Upper lobe of left lung (tissue), 6 donors: ENCODE data around the gene ACOT8. TPM values are rescaled to one million over a fixed set of nuclear protein-coding genes. Genes with fewer than 3 reads are reported as not detected.
"Not testable (repeated sequence)": the region's sequence is repeated elsewhere in the genome, so short reads cannot be mapped to it uniquely, and the experiment has no call there.

Experiments
- ATAC-seq, 2 donors: fragments of 200-7000 bp; cut with Tn5 transposase; one replicate each; pipeline ENCODE4 v1.9.1; 2022; ENCODE audit warnings: mild to moderate bottlenecking in 2 of 2, moderate library complexity in 2 of 2; ENCODE audit not compliant: low FRiP score in 2 of 2
- DNase-seq, 2 donors: peaks; one replicate each; pipeline ENCODE4 v3.0.0-alpha.2; 2019 to 2020
- H3K27ac ChIP-seq, 4 donors: fragments of 200-600 bp; sonication (generic); one replicate each; pipeline ENCODE4 v1.5.1; 2016 to 2019
- H3K27me3 ChIP-seq, 4 donors: fragments of 200-600 bp; sonication (generic); one replicate each; pipeline ENCODE4 v1.5.1; 2017 to 2019
- H3K36me3 ChIP-seq, 4 donors: fragments of 200-600 bp; sonication (generic); one replicate each; pipeline ENCODE4 v1.5.1; 2016 to 2019
- H3K4me1 ChIP-seq, 4 donors: fragments of 200-600 bp; sonication (generic); one replicate each; pipeline ENCODE4 v1.5.1; 2018 to 2019
- H3K4me3 ChIP-seq, 4 donors: fragments of 200-600 bp; sonication (generic); one replicate each; pipeline ENCODE4 v1.5.1; 2017 to 2019; ENCODE audit warnings: mild to moderate bottlenecking in 2 of 4, moderate library complexity in 1 of 4
- H3K9me3 ChIP-seq, 4 donors: fragments of 200-600 bp; sonication (generic); one replicate each; pipeline ENCODE4 v1.5.1; 2018 to 2019
- EP300 ChIP-seq, 4 donors: sonication (generic); formaldehyde crosslinking; IDR thresholded peaks; one replicate each; pipeline ENCODE4 v1.5.1; 2017; ENCODE audit warnings: antibody characterized with exemption in 4 of 4, control low read depth in 2 of 4
- POLR2A ChIP-seq, 4 donors: fragments of 450-650 bp; IDR thresholded peaks; one replicate each; pipeline ENCODE4 v1.5.1; 2016 to 2017; ENCODE audit warnings: antibody characterized with exemption in 4 of 4, mild to moderate bottlenecking in 2 of 4
- POLR2AphosphoS5 ChIP-seq, 2 donors: sonication (generic); formaldehyde crosslinking; IDR thresholded peaks; one replicate each; pipeline ENCODE4 v1.5.1; 2017; ENCODE audit warnings: antibody characterized with exemption in 2 of 2
- WGBS, 2 donors: methylation state at CpG; one replicate each; pipeline ENCODE4 v1.1.5; 2017 to 2018; 5-methylcytosine and 5-hydroxymethylcytosine counted together
- total RNA-seq, 6 donors: library from RNA; depleted of rRNA in 4 of 6; stranded (reverse); fragments of >200 nt in 4 of 6; gene quantifications; one replicate each; pipeline versions ENCODE4 v1.1.0 to v1.2.1, GENCODE V29; 2016 to 2021
- TF ChIP-seq, protein P1 (sequence below), 6 experiments: fragments of 450-650 bp in 4 of 6; fragments of 200-600 bp in 2 of 6; sonication (generic) in 2 of 6; IDR thresholded peaks; one replicate each; pipeline ENCODE4 v1.5.1; 2016 to 2019; ENCODE audit warnings: antibody characterized with exemption in 6 of 6
- donor health status: DM: no; HTN: no; CAD: no; lungs with moderate emphysema.
- donor health status: DM: no; HTN: yes; CAD: no; lungs with severe emphysema.

Gene ACOT8
- total RNA-seq, 6 donors from 2014 or later = 23.9 to 46.8 (median 31.5) TPM

DNA sequence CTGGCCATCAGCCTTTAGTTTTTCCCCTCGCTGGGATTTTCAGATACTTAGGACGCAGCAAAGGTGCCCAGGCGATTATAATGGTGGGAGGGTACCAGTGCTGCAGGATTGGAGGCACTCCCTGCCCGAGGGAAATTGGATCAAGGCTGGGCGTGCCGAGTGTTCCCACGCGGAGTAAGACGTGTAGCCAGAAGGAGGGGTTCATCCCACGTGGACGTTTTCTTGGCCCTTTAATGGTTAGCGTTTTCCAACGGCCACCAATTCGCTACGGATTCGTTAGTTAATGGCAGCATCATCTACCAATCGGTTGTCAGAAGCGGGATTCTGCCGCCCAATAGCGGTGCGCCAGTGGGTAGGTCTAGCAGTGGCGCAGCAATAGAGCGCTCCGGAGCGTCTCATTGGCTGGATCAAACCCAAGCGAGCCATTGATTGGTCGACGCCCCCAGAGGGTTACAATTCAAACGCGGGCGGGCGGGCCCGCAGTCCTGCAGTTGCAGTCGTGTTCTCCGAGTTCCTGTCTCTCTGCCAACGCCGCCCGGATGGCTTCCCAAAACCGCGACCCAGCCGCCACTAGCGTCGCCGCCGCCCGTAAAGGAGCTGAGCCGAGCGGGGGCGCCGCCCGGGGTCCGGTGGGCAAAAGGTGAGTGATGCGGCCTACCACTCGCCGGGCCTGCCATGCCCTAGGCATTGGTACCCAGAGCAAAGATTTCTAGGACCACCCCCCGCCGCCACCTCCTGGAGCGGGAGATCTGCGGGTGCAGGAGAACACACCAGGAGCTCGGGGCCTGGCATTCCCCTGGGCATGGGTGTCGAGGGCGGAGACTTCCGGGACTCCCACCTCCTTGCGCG is 44.8 kb downstream of the ACOT8 start, which contains the start of gene UBE2C:
Gene UBE2C (plus strand): TSS at position 488 of the 849 bp plus-strand sequence. CDS start 52 bp downstream, at position 540.
- TF ChIP-seq POLR2AphosphoS5 (IDR thresholded peaks at IDR 0.05) (peak in 1 of 2 donors; percentile 11), EP300 (IDR thresholded peaks at IDR 0.05) (no peak), POLR2A (IDR thresholded peaks at IDR 0.05) (peak in 1 of 4 donors; percentile 34)
- TF ChIP-seq, protein P1, sequence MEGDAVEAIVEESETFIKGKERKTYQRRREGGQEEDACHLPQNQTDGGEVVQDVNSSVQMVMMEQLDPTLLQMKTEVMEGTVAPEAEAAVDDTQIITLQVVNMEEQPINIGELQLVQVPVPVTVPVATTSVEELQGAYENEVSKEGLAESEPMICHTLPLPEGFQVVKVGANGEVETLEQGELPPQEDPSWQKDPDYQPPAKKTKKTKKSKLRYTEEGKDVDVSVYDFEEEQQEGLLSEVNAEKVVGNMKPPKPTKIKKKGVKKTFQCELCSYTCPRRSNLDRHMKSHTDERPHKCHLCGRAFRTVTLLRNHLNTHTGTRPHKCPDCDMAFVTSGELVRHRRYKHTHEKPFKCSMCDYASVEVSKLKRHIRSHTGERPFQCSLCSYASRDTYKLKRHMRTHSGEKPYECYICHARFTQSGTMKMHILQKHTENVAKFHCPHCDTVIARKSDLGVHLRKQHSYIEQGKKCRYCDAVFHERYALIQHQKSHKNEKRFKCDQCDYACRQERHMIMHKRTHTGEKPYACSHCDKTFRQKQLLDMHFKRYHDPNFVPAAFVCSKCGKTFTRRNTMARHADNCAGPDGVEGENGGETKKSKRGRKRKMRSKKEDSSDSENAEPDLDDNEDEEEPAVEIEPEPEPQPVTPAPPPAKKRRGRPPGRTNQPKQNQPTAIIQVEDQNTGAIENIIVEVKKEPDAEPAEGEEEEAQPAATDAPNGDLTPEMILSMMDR (IDR thresholded peaks at IDR 0.05) = no peak
- ATAC-seq (peak; percentile 98 to 99), DNase-seq (peak; percentile 93 to 96)
- Histone ChIP-seq H3K27ac (peak within 1 kb of the TSS in 2 of 4 donors; percentile 31 to 59), H3K36me3 (peaks cover 30 to 42% (median 41%) of the 10 kb centered on the region in 4 donors), H3K27me3 (no peaks in the 10 kb centered on the region), H3K4me3 (peak within 1 kb of the TSS; percentile 39 to 67 (median 66)), H3K9me3 (no peaks in the 10 kb centered on the region), H3K4me1 (peaks cover 13 to 21% (median 15%) of the 10 kb centered on the region in 4 donors)
- WGBS, 2 donors = 2% methylated on average over 17 to 38 of the region's 65 CpGs

GRCh38 chr20:45810191-45810970 is 46.8 kb downstream of the ACOT8 start:
- Histone ChIP-seq H3K27ac (no peak overlapping the region), H3K27me3 (no peaks in the 10 kb centered on the region), H3K36me3 (peaks cover 48 to 62% (median 60%) of the 10 kb centered on the region in 4 donors), H3K4me3 (no peak overlapping the region), H3K4me1 (peaks cover 9 to 21% (median 13%) of the 10 kb centered on the region in 4 donors), H3K9me3 (no peaks in the 10 kb centered on the region)
- 91 to 92% methylated on average over 8 of the region's 8 CpGs for WGBS, 2 donors
- no peak for ATAC-seq
- no peak for DNase-seq
- TF ChIP-seq POLR2AphosphoS5 (IDR thresholded peaks at IDR 0.05) (no peak), POLR2A (IDR thresholded peaks at IDR 0.05) (no peak), EP300 (IDR thresholded peaks at IDR 0.05) (no peak)
- TF ChIP-seq, protein P1 (IDR thresholded peaks at IDR 0.05) = no peak

- H3K27me3 ChIP-seq = no peaks in the 10 kb centered on the region
- no peaks in the 10 kb centered on the region for H3K9me3 ChIP-seq
- WGBS, 2 donors = 85 to 95% methylated on average over 7 of the region's 7 CpGs
- TF ChIP-seq EP300 (IDR thresholded peaks at IDR 0.05) (no peak), POLR2AphosphoS5 (IDR thresholded peaks at IDR 0.05) (no peak), POLR2A (IDR thresholded peaks at IDR 0.05) (no peak)
- TF ChIP-seq, protein P1 (IDR thresholded peaks at IDR 0.05) = no peak
- DNase-seq = peak in 1 of 2 donors; percentile 72
- ATAC-seq = no peak
- peaks cover 0 to 5% (median 0%) of the 10 kb centered on the region in 4 donors for H3K4me1 ChIP-seq
- no peak overlapping the region for H3K4me3 ChIP-seq
- no peak overlapping the region for H3K27ac ChIP-seq
- H3K36me3 ChIP-seq = peaks cover 40 to 69% (median 62%) of the 10 kb centered on the region in 4 donors
Observed at GRCh38 chr20:45801851-45802250, 55.3 kb downstream of the ACOT8 start.

DNA sequence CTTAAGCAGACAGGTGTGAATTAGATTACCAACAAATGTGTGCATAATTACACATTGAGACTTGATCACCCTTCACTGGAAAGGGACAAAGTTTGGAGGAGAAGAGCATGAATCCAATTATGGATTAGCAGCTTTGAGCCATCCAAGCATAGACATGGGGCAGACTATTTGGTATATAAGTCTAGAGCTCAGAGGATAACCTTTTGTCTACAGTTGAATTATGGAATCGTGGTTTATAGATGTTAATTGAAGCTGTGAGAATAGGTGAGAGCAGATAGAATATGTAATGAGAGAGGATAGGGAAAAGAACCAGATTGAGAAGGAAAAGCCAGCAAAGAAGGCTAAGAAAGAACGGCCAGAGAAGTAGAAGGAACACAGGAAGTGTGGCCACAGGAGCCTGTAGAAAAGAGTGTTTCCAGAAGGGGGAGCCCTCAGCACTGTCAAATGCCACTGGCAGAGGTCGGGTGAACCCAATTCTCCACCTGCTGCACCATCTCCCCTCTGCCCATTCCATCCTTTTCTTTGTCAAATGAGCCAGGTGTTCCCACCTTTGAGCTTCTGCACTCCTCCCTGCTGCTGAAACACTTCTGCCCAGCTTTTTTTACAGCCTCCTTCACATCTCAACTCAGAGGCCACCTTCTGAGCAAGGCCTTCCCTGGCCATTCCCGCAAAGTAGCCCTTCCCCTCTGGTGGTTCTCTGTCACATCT is 58.1 kb downstream of the ACOT8 start:
- Histone ChIP-seq H3K27ac (peak overlapping the region in 1 of 4 donors; percentile 9), H3K36me3 (peaks cover 34 to 67% (median 58%) of the 10 kb centered on the region in 4 donors), H3K9me3 (no peaks in the 10 kb centered on the region), H3K4me1 (peaks cover 0 to 5% (median 0%) of the 10 kb centered on the region in 4 donors), H3K4me3 (no peak overlapping the region), H3K27me3 (no peaks in the 10 kb centered on the region)
- DNase-seq (peak in 1 of 2 donors; percentile 59), ATAC-seq (peak; percentile 85 to 89)
- TF ChIP-seq POLR2A (IDR thresholded peaks at IDR 0.05) = no peak
- TF ChIP-seq, protein P1 (IDR thresholded peaks at IDR 0.05) = peak; percentile 36 to 64 (median 60)
- 33 to 34% methylated on average over 4 of the region's 4 CpGs for WGBS, 2 donors

DNA sequence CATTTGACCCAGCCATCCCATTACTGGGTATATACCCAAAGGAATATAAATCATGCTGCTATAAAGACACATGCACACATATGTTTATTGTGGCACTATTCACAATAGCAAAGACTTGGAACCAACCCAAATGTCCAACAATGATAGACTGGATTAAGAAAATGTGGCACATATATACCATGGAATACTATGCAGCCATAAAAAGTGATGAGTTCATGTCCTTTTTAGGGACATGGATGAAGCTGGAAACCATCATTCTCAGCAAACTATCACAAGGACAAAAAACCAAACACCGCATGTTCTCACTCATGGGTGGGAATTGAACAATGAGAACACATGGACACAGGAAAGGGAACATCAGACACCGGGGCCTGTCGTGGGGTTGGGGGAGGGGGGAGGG is 59.2 kb downstream of the ACOT8 start:
- WGBS, 2 donors = 78 to 100% methylated on average over 3 of the region's 3 CpGs

DNA sequence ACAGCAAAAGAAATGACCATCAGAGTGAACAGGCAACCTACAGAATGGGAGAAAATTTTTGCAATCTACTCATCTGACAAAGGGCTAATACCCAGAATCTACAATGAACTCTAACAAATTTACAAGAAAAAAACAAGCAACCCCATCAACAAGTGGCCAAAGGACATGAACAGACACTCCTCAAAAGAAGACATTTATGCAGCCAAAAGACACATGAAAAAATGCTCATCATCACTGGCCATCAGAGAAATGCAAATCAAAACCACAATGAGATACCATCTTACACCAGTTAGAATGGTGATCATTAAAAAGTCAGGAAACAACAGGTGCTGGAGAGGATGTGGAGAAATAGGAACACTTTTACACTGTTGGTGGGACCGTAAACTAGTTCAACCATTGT is 59.7 kb downstream of the ACOT8 start:
- not testable (repeated sequence) for DNase-seq, H3K27me3 ChIP-seq, ATAC-seq, H3K27ac ChIP-seq, H3K9me3 ChIP-seq, H3K4me3 ChIP-seq
- no CpG with 5 or more reads among the region's 1 CpG for WGBS, 2 donors
- Histone ChIP-seq H3K36me3 (peaks cover 20 to 57% (median 48%) of the 10 kb centered on the region in 4 donors), H3K4me1 (peaks cover 6 to 16% (median 12%) of the 10 kb centered on the region in 4 donors)

More for the DNA sequence above, 59.2 kb downstream of the ACOT8 start:
- not testable (repeated sequence) for H3K9me3 ChIP-seq, H3K27me3 ChIP-seq, DNase-seq, H3K4me3 ChIP-seq, ATAC-seq, H3K27ac ChIP-seq
- H3K36me3 ChIP-seq = peaks cover 24 to 61% (median 52%) of the 10 kb centered on the region in 4 donors
- H3K4me1 ChIP-seq = peaks cover 1 to 12% (median 7%) of the 10 kb centered on the region in 4 donors
